Mucosa of descending colon (tissue), 3 donors: ENCODE results near the gene CABP7. TPM values are rescaled to one million over a fixed set of nuclear protein-coding genes. Genes with fewer than 3 reads are reported as not detected.

Experiments
- ATAC-seq: fragments of 200-7000 bp; cut with Tn5 transposase; one replicate; pipeline ENCODE4 v1.9.1; 2020; ENCODE audit warnings: mild to moderate bottlenecking, moderate library complexity
- DNase-seq, 3 donors: peaks; one replicate each; pipeline ENCODE4 v3.0.0-alpha.2; 2020
- H3K36me3 ChIP-seq: fragments of 200-600 bp; one replicate; pipeline ENCODE4 v1.8.0; 2021; ENCODE audit warnings: low read depth, mild to moderate bottlenecking
- H3K4me1 ChIP-seq: fragments of 200-600 bp; one replicate; pipeline ENCODE4 v1.8.0; 2021; ENCODE audit warnings: low read depth, mild to moderate bottlenecking
- H3K4me3 ChIP-seq: fragments of 200-600 bp; one replicate; pipeline ENCODE4 v1.8.0; 2021; ENCODE audit warnings: mild to moderate bottlenecking
- H3K9me3 ChIP-seq: fragments of 200-600 bp; one replicate; pipeline ENCODE4 v1.8.0; 2021; ENCODE audit warnings: mild to moderate bottlenecking
- CTCF ChIP-seq: fragments of 200-600 bp; IDR thresholded peaks from one replicate; pipeline ENCODE4 v1.8.0; 2022; ENCODE audit warnings: antibody characterized with exemption, mild to moderate bottlenecking
- intact Hi-C, 2 donors: fragments of 100-400 bp; cut with DNase I in 1 of 2; cut with micrococcal nuclease in 1 of 2; formaldehyde crosslinking; loops; one replicate each; pipeline versions ENCODE4 v1.11.0 to v1.11.1; 2022; cut with DNase I, micrococcal nuclease
- total RNA-seq, 3 donors: library from RNA; stranded (reverse); fragmentation: NEBNext Ultra II Directional in 2 of 3; extraction: Animal tissue kit (Norgen Biotek cat#: 25700) in 2 of 3; gene quantifications; one replicate each; pipeline versions ENCODE4 v1.2.1 to v1.2.4, GENCODE V29; 2021 to 2023
- donor health status: DM: no; HTN: no; CAD: no; lungs with moderate emphysema.
- donor health status: DM: no; HTN: no; CAD: no.
- donor health status: DM: no; HTN: yes; CAD: no.

The CABP7 gene
- total RNA-seq, 3 donors from 2014 or later = 0.19 to 0.41 TPM; not detected in 1

GRCh38 chr22:29756341-29756740 lies 36.5 kb downstream of the CABP7 start:
- TF ChIP-seq CTCF = no peak
- Histone ChIP-seq H3K4me3 (no peak overlapping the region), H3K4me1 (no peaks in the 10 kb centered on the region), H3K36me3 (no peaks in the 10 kb centered on the region), H3K9me3 (no peaks in the 10 kb centered on the region)
- intact Hi-C loops = no loop called here
- DNase-seq (no peak), ATAC-seq (no peak)

- H3K36me3 ChIP-seq = no peaks in the 10 kb centered on the region
- no peak overlapping the region for H3K4me3 ChIP-seq
- TF ChIP-seq CTCF = no peak
- H3K9me3 ChIP-seq = no peaks in the 10 kb centered on the region
- DNase-seq = no peak
- no peaks in the 10 kb centered on the region for H3K4me1 ChIP-seq
- ATAC-seq = no peak
- intact Hi-C loops = no loop called here
These were observed 37.3 kb downstream of the CABP7 start for GRCh38 chr22:29757096-29757495.

GRCh38 chr22:29758068-29758622 lies 38.3 kb downstream of the CABP7 start:
- Histone ChIP-seq H3K4me3 (no peak overlapping the region), H3K36me3 (no peaks in the 10 kb centered on the region), H3K4me1 (no peaks in the 10 kb centered on the region), H3K9me3 (no peaks in the 10 kb centered on the region)
- intact Hi-C loops = no loop called here
- ATAC-seq = no peak
- no peak for TF ChIP-seq CTCF
- DNase-seq = no peak

GRCh38 chr22:29758959-29759358 lies 39.2 kb downstream of the CABP7 start:
- no peak for DNase-seq
- no peak for ATAC-seq
- Histone ChIP-seq H3K36me3 (no peaks in the 10 kb centered on the region), H3K4me3 (no peak overlapping the region), H3K4me1 (no peaks in the 10 kb centered on the region), H3K9me3 (no peaks in the 10 kb centered on the region)
- intact Hi-C loops = no loop called here
- TF ChIP-seq CTCF = no peak

- TF ChIP-seq CTCF = no peak
- intact Hi-C loops = no loop called here
- no peaks in the 10 kb centered on the region for H3K9me3 ChIP-seq
- H3K36me3 ChIP-seq = no peaks in the 10 kb centered on the region
- H3K4me3 ChIP-seq = no peak overlapping the region
- no peak for ATAC-seq
- no peak for DNase-seq
- H3K4me1 ChIP-seq = peaks cover 9% of the 10 kb centered on the region
These were observed 42.5 kb downstream of the CABP7 start for GRCh38 chr22:29762263-29762662.
